Osteoblast (primary cell): ENCODE results near the gene LEFTY2. TPM values are rescaled to one million over a fixed set of nuclear protein-coding genes. Genes with fewer than 3 reads are reported as not detected.

Experiments used
- DNase-seq: peaks from one replicate; pipeline ENCODE4 v3.0.0; 2011; ENCODE audit warnings: low spot score, mixed read lengths; ENCODE audit not compliant: insufficient read length; ENCODE audit errors: missing footprints
- H2AFZ ChIP-seq: 2 replicates; pipeline ENCODE4 v1.6.0; 2011; ENCODE audit warnings: mild to moderate bottlenecking, low read length
- H3K27ac ChIP-seq: 2 replicates; pipeline ENCODE4 v1.5.1; 2011; ENCODE audit warnings: mild to moderate bottlenecking, low read depth, low read length, moderate library complexity
- H3K27me3 ChIP-seq: 2 replicates; pipeline ENCODE4 v1.6.0; 2012; ENCODE audit warnings: mild to moderate bottlenecking, control low read depth, inconsistent platforms, low read length, moderate library complexity; ENCODE audit not compliant: insufficient read depth
- H3K36me3 ChIP-seq: 2 replicates; pipeline ENCODE4 v1.5.1; 2011; ENCODE audit warnings: mild to moderate bottlenecking, low read length, control low read depth, moderate library complexity; ENCODE audit not compliant: insufficient read depth
- H3K4me1 ChIP-seq: 2 replicates; pipeline ENCODE4 v1.5.1; 2011; ENCODE audit warnings: mild to moderate bottlenecking, low read length, control low read depth, moderate library complexity; ENCODE audit not compliant: insufficient read depth
- H3K4me2 ChIP-seq: 2 replicates; pipeline ENCODE4 v1.6.0; 2011; ENCODE audit warnings: mild to moderate bottlenecking, low read length; ENCODE audit not compliant: insufficient read depth
- H3K4me3 ChIP-seq: fragments of 200-600 bp; sonication (generic); 3 replicates; pipeline ENCODE4 v1.5.1; 2012; ENCODE audit warnings: mild to moderate bottlenecking, low read length, inconsistent platforms; ENCODE audit not compliant: insufficient read depth
- H3K79me2 ChIP-seq: 2 replicates; pipeline ENCODE4 v1.6.0; 2012; ENCODE audit warnings: mild to moderate bottlenecking, low read length, control low read depth, inconsistent platforms; ENCODE audit not compliant: insufficient read depth
- H3K9me3 ChIP-seq: 2 replicates; pipeline ENCODE4 v1.5.1; 2011; ENCODE audit warnings: low read depth, low read length, control low read depth
- H4K20me1 ChIP-seq: 2 replicates; pipeline ENCODE4 v1.6.0; 2012; ENCODE audit warnings: mild to moderate bottlenecking, low read length, control low read depth; ENCODE audit not compliant: insufficient read depth
- total RNA-seq: library from RNA; depleted of rRNA; stranded (reverse); fragments of >200 nt; gene quantifications from 2 replicates; pipeline ENCODE4 v1.2.3, GENCODE V29; 2012
- TF ChIP-seq, protein P1 (sequence below): IDR thresholded peaks from 2 replicates; pipeline ENCODE4 v1.5.1; 2011; ENCODE audit warnings: mild to moderate bottlenecking, low read depth, low read length, moderate library complexity; ENCODE audit errors: extremely low read depth

Gene LEFTY2
- total RNA-seq, 1 donor = not detected

GRCh38 chr1:225965231-225965630 is 24.2 kb upstream of the LEFTY2 start:
- peaks cover 5% of the 10 kb centered on the region for H3K27me3 ChIP-seq
- no peaks in the 10 kb centered on the region for H3K4me1 ChIP-seq
- H3K79me2 ChIP-seq = no peaks in the 10 kb centered on the region
- H3K9me3 ChIP-seq = no peaks in the 10 kb centered on the region
- TF ChIP-seq, protein P1, sequence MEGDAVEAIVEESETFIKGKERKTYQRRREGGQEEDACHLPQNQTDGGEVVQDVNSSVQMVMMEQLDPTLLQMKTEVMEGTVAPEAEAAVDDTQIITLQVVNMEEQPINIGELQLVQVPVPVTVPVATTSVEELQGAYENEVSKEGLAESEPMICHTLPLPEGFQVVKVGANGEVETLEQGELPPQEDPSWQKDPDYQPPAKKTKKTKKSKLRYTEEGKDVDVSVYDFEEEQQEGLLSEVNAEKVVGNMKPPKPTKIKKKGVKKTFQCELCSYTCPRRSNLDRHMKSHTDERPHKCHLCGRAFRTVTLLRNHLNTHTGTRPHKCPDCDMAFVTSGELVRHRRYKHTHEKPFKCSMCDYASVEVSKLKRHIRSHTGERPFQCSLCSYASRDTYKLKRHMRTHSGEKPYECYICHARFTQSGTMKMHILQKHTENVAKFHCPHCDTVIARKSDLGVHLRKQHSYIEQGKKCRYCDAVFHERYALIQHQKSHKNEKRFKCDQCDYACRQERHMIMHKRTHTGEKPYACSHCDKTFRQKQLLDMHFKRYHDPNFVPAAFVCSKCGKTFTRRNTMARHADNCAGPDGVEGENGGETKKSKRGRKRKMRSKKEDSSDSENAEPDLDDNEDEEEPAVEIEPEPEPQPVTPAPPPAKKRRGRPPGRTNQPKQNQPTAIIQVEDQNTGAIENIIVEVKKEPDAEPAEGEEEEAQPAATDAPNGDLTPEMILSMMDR = no peak
- peak overlapping the region; percentile 70 for H2AFZ ChIP-seq
- H3K4me3 ChIP-seq = no peak overlapping the region
- DNase-seq = no peak
- H3K4me2 ChIP-seq = no peak overlapping the region
- no peaks in the 10 kb centered on the region for H4K20me1 ChIP-seq
- H3K27ac ChIP-seq = no peak overlapping the region
- no peaks in the 10 kb centered on the region for H3K36me3 ChIP-seq

GRCh38 chr1:225963735-225964530 is 22.9 kb upstream of the LEFTY2 start:
- Histone ChIP-seq H3K36me3 (no peaks in the 10 kb centered on the region), H3K9me3 (no peaks in the 10 kb centered on the region), H4K20me1 (no peaks in the 10 kb centered on the region), H3K27me3 (peaks cover 5% of the 10 kb centered on the region), H2AFZ (no peak overlapping the region), H3K4me2 (no peak overlapping the region), H3K27ac (no peak overlapping the region), H3K79me2 (no peaks in the 10 kb centered on the region), H3K4me1 (no peaks in the 10 kb centered on the region), H3K4me3 (no peak overlapping the region)
- TF ChIP-seq, protein P1 = no peak
- no peak for DNase-seq

DNA sequence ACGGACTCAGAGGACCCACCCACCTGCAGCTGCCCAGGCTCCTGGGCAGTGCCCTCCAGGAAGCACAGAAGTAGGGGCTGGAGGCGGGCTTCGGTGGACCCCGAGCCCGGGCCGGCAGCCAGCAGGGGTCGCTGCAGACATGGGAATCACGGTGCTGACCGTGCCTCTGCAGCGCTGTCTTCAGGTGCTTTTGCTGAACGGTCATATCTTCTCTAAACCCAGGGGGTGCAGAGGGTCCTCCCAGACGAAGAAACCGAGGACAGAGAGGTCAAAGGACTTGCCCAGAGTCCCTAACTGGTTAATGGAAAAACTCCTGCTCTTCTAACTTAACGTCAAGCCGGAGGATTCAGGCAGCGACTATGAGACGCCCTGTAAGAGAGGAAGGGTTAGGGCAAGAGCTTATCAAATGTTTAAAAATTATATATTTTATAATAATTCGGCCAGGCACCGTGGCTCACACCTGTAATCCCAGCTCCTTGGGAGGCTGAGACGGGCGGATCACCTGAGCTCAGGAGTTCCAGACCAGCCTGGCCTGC is 21.5 kb upstream of the LEFTY2 start:
- no peak overlapping the region for H3K27ac ChIP-seq
- H3K4me1 ChIP-seq = no peaks in the 10 kb centered on the region
- DNase-seq = peak; percentile 91
- peak overlapping the region; percentile 40 for H3K4me3 ChIP-seq
- H3K27me3 ChIP-seq = peaks cover 5% of the 10 kb centered on the region
- H3K9me3 ChIP-seq = no peaks in the 10 kb centered on the region
- H4K20me1 ChIP-seq = no peaks in the 10 kb centered on the region
- TF ChIP-seq, protein P1 = peak; percentile 54
- H3K4me2 ChIP-seq = peak overlapping the region; percentile 67
- H3K79me2 ChIP-seq = no peaks in the 10 kb centered on the region
- peak overlapping the region; percentile 65 for H2AFZ ChIP-seq
- H3K36me3 ChIP-seq = no peaks in the 10 kb centered on the region

- no peaks in the 10 kb centered on the region for H3K4me1 ChIP-seq
- no peak overlapping the region for H3K27ac ChIP-seq
- peak overlapping the region; percentile 65 for H2AFZ ChIP-seq
- peak overlapping the region; percentile 40 for H3K4me3 ChIP-seq
- no peaks in the 10 kb centered on the region for H3K9me3 ChIP-seq
- no peaks in the 10 kb centered on the region for H3K36me3 ChIP-seq
- H3K27me3 ChIP-seq = peaks cover 5% of the 10 kb centered on the region
- H3K4me2 ChIP-seq = peak overlapping the region; percentile 67
- H3K79me2 ChIP-seq = no peaks in the 10 kb centered on the region
- no peaks in the 10 kb centered on the region for H4K20me1 ChIP-seq
- no peak for DNase-seq
- TF ChIP-seq, protein P1 = no peak
Measured at GRCh38 chr1:225961659-225962439, 20.8 kb upstream of the LEFTY2 start.
